Left lung (tissue), 10 donors: ENCODE results near the gene ZNF649. TPM values are rescaled to one million over a fixed set of nuclear protein-coding genes. Genes with fewer than 3 reads are reported as not detected.
"Not testable (repeated sequence)": the region's sequence is repeated elsewhere in the genome, so short reads cannot be mapped to it uniquely, and the experiment has no call there.

Experiments
- ATAC-seq: fragments of 200-7000 bp; cut with Tn5 transposase; one replicate; pipeline ENCODE4 v1.9.1; 2020; ENCODE audit warnings: moderate library complexity
- DNase-seq, 4 donors: peaks; one replicate each; pipeline ENCODE4 v3.0.0-alpha.2; 2013 to 2020
- H3K27ac ChIP-seq, 2 donors: fragments of 200-600 bp; sonication (generic) in 1 of 2; one replicate each; pipeline versions ENCODE4 v1.5.0 to v1.8.0; 2020 to 2021
- H3K27me3 ChIP-seq, 2 donors: fragments of 200-600 bp; sonication (generic) in 1 of 2; one replicate each; pipeline versions ENCODE4 v1.5.0 to v1.8.0; 2020 to 2021
- H3K36me3 ChIP-seq, 2 donors: fragments of 200-600 bp; sonication (generic) in 1 of 2; one replicate each; pipeline versions ENCODE4 v1.5.0 to v1.8.0; 2020 to 2021
- H3K4me1 ChIP-seq, 2 donors: fragments of 200-600 bp; one replicate each; pipeline ENCODE4 v1.8.0; 2021
- H3K4me3 ChIP-seq, 2 donors: fragments of 200-600 bp; sonication (generic) in 1 of 2; one replicate each; pipeline versions ENCODE4 v1.5.0 to v1.8.0; 2020 to 2021; ENCODE audit warnings: mild to moderate bottlenecking in 1 of 2
- H3K9me3 ChIP-seq, 2 donors: fragments of 200-600 bp; sonication (generic) in 1 of 2; one replicate each; pipeline versions ENCODE4 v1.5.0 to v1.8.0; 2020 to 2021
- CTCF ChIP-seq, 2 donors: fragments of 200-600 bp; sonication (generic) in 1 of 2; IDR thresholded peaks; one replicate each; pipeline versions ENCODE4 v1.5.0 to v1.8.0; 2021; ENCODE audit warnings: antibody characterized with exemption in 2 of 2
- intact Hi-C, 2 donors: fragments of 100-400 bp; cut with DNase I; formaldehyde crosslinking; loops; one replicate each; pipeline versions ENCODE4 v1.11.2 to v1.14.2; 2022
- polyA plus RNA-seq, 6 donors: library from polyadenylated mRNA; unstranded; fragments of 120-200 nt; gene quantifications; one replicate each; pipeline ENCODE4 v1.2.1, GENCODE V29; 2013; ENCODE audit not compliant: insufficient read length in 6 of 6
- total RNA-seq, 2 donors: library from RNA; stranded (reverse); fragmentation: NEBNext Ultra II Directional; extraction: Animal tissue kit (Norgen Biotek cat#: 25700); gene quantifications; one replicate each; pipeline ENCODE4 v1.2.1, GENCODE V29; 2021
- donor health status: DM: no; HTN: yes; CAD: no.
- donor health status: DM: no; HTN: no; CAD: no.

ZNF649 gene
- total and polyA plus RNA-seq, 8 donors = 8.7 to 29.6 (median 25.4) TPM

- Histone ChIP-seq H3K27me3 (no peaks in the 10 kb centered on the region), H3K4me1 (no peaks in the 10 kb centered on the region), H3K36me3 (no peaks in the 10 kb centered on the region), H3K27ac (no peak overlapping the region), H3K4me3 (no peak overlapping the region), H3K9me3 (peaks cover 0 to 92% of the 10 kb centered on the region in 2 donors)
- DNase-seq (no peak), ATAC-seq (no peak)
- intact Hi-C loops = no loop called here
- TF ChIP-seq CTCF (IDR thresholded peaks at IDR 0.05) = no peak
These were observed 17.1 kb upstream of the ZNF649 start for GRCh38 chr19:51921949-51922348.

GRCh38 chr19:51919606-51920005 is 14.8 kb upstream of the ZNF649 start:
- no peaks in the 10 kb centered on the region for H3K4me1 ChIP-seq
- H3K4me3 ChIP-seq = no peak overlapping the region
- no peak overlapping the region for H3K27ac ChIP-seq
- H3K9me3 ChIP-seq = peaks cover 0 to 98% of the 10 kb centered on the region in 2 donors
- no peak for DNase-seq
- ATAC-seq = no peak
- no peaks in the 10 kb centered on the region for H3K27me3 ChIP-seq
- no peak for TF ChIP-seq CTCF (IDR thresholded peaks at IDR 0.05)
- intact Hi-C loops = no loop called here
- H3K36me3 ChIP-seq = no peaks in the 10 kb centered on the region

GRCh38 chr19:51916167-51916566 is 11.3 kb upstream of the ZNF649 start:
- DNase-seq (no peak), ATAC-seq (no peak)
- TF ChIP-seq CTCF (IDR thresholded peaks at IDR 0.05) = no peak
- Histone ChIP-seq H3K9me3 (peaks cover 0 to 99% of the 10 kb centered on the region in 2 donors), H3K4me1 (no peaks in the 10 kb centered on the region), H3K36me3 (no peaks in the 10 kb centered on the region), H3K4me3 (no peak overlapping the region), H3K27ac (no peak overlapping the region), H3K27me3 (no peaks in the 10 kb centered on the region)
- intact Hi-C loops = no loop called here

GRCh38 chr19:51915324-51915867 is 10.6 kb upstream of the ZNF649 start:
- H3K36me3 ChIP-seq = no peaks in the 10 kb centered on the region
- DNase-seq (no peak), ATAC-seq (no peak)
- TF ChIP-seq CTCF (IDR thresholded peaks at IDR 0.05) = no peak
- intact Hi-C loops = no loop called here
- no peaks in the 10 kb centered on the region for H3K4me1 ChIP-seq
- H3K27me3 ChIP-seq = no peaks in the 10 kb centered on the region
- H3K27ac ChIP-seq = no peak overlapping the region
- peaks cover 0 to 99% of the 10 kb centered on the region in 2 donors for H3K9me3 ChIP-seq
- H3K4me3 ChIP-seq = no peak overlapping the region

- ATAC-seq, H3K36me3 ChIP-seq, intact Hi-C loops, H3K4me3 ChIP-seq, DNase-seq, H3K27ac ChIP-seq: not testable (repeated sequence)
- Histone ChIP-seq H3K4me1 (peaks cover 10% of the 10 kb centered on the region in 2 donors), H3K9me3 (peaks cover 0 to 72% of the 10 kb centered on the region in 2 donors), H3K27me3 (peaks cover 0 to 26% of the 10 kb centered on the region in 2 donors)
These were observed 3.2 kb upstream of the ZNF649 start for GRCh38 chr19:51907981-51908380.

GRCh38 chr19:51906108-51906507 is 1.3 kb upstream of the ZNF649 start:
- H3K4me3 ChIP-seq, DNase-seq, intact Hi-C loops, H3K36me3 ChIP-seq, H3K27ac ChIP-seq, ATAC-seq: not testable (repeated sequence)
- Histone ChIP-seq H3K27me3 (peaks cover 0 to 26% of the 10 kb centered on the region in 2 donors), H3K4me1 (peaks cover 10 to 12% of the 10 kb centered on the region in 2 donors), H3K9me3 (peaks cover 0 to 72% of the 10 kb centered on the region in 2 donors)

GRCh38 chr19:51905639-51906038 is 822 bp upstream of the ZNF649 start:
- H3K9me3 ChIP-seq = peaks cover 0 to 72% of the 10 kb centered on the region in 2 donors
- intact Hi-C loops, ATAC-seq, H3K27ac ChIP-seq, H3K4me3 ChIP-seq, DNase-seq: not testable (repeated sequence)
- peaks cover 10 to 12% of the 10 kb centered on the region in 2 donors for H3K4me1 ChIP-seq
- peaks cover 0 to 12% of the 10 kb centered on the region in 2 donors for H3K36me3 ChIP-seq
- peaks cover 0 to 26% of the 10 kb centered on the region in 2 donors for H3K27me3 ChIP-seq
